Retinal pigment epithelial cell (primary cell): Measurements from ENCODE around the gene C19orf85.

Experiments used
- DNase-seq: peaks from one replicate; pipeline ENCODE4 v3.0.0-alpha.2; 2010; ENCODE audit warnings: low read depth
- H3K4me3 ChIP-seq: 2 replicates; pipeline ENCODE4 v1.5.1; 2011; ENCODE audit warnings: mild to moderate bottlenecking, low read length, control low read depth, moderate library complexity
- TF ChIP-seq, protein P1 (sequence below): conservative IDR thresholded peaks from 2 replicates; pipeline ENCODE4 v1.5.1; 2011; ENCODE audit warnings: low read depth, low read length, control low read depth, inconsistent platforms

C19orf85 gene

GRCh38 chr19:55447421-55448174 is 17.0 kb downstream of the C19orf85 start:
- no peak for DNase-seq
- TF ChIP-seq, protein P1, sequence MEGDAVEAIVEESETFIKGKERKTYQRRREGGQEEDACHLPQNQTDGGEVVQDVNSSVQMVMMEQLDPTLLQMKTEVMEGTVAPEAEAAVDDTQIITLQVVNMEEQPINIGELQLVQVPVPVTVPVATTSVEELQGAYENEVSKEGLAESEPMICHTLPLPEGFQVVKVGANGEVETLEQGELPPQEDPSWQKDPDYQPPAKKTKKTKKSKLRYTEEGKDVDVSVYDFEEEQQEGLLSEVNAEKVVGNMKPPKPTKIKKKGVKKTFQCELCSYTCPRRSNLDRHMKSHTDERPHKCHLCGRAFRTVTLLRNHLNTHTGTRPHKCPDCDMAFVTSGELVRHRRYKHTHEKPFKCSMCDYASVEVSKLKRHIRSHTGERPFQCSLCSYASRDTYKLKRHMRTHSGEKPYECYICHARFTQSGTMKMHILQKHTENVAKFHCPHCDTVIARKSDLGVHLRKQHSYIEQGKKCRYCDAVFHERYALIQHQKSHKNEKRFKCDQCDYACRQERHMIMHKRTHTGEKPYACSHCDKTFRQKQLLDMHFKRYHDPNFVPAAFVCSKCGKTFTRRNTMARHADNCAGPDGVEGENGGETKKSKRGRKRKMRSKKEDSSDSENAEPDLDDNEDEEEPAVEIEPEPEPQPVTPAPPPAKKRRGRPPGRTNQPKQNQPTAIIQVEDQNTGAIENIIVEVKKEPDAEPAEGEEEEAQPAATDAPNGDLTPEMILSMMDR, result no peak
- H3K4me3 ChIP-seq, result no peak overlapping the region

DNA sequence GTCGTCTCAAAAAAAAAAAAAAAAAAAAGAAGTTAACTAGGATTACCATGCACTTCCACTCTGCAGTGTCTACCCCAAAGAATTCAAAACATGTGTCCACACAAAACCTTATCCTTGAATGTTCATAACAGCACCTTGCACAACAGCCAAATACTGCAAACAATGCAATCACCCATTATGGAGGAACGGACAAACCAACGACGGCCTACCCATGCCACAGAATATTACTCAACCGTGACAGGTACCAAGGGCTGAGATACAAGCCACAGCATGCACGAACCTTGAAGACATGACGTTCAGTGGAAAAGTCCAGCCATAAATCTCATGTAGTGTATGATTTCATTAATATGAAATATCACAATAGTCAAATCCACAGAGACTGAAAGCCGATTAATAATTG is 18.5 kb downstream of the C19orf85 start:
- DNase-seq, result no peak
- H3K4me3 ChIP-seq, result no peak overlapping the region
- TF ChIP-seq, protein P1, result no peak

DNA sequence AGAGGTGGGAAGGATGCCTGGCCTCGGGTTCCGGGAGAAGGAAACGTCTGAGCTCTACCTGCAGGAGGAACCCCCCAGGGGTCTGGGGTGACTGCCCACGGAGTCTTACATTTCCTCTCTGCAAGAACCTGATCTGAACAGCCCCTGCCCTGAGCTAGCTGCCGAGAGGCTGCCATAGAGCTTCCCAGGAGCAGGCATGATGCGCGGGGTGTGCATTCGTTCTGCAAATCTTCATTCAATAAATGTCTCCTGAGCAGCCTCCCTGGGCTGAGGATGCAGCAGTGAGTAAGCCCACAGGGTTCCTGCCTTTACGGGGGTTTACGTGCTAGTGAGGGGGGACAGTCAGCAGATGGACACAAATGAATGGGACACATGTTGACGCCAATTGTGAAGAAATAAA is 19.9 kb downstream of the C19orf85 start:
- TF ChIP-seq, protein P1, result no peak
- no peak overlapping the region for H3K4me3 ChIP-seq
- DNase-seq, result no peak

DNA sequence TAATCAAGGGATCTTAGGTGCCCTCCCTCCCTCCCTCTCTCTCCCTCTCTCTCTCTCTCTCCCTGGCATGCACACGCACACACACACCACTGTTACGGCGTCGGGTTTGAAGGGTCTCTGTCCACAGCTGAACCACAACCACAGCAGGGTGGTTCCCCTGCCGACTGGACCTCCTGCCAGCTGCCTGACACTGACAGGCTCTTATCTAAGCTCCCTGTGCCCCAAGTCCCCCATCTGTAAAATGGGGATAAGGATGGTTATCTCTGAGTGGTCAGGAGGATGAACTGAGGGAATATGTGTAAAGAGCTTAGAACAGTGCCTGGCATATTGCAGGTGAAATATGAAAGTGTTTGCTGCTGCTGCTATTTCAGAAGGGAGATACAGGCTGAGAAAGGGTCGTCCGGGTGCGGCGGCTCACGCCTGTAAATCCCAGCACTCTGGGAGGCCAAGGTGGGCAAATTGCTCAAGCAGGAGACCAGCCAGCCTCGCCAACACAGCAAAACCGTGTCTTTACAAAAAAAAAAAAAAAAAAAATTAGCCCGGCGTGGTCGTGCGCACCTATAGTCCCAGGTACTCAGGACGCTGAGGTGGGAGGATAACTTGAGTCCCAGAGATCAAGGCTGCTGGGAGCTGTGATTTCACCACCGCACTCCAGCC is 20.6 kb downstream of the C19orf85 start:
- TF ChIP-seq, protein P1, result no peak
- H3K4me3 ChIP-seq, result no peak overlapping the region

DNA sequence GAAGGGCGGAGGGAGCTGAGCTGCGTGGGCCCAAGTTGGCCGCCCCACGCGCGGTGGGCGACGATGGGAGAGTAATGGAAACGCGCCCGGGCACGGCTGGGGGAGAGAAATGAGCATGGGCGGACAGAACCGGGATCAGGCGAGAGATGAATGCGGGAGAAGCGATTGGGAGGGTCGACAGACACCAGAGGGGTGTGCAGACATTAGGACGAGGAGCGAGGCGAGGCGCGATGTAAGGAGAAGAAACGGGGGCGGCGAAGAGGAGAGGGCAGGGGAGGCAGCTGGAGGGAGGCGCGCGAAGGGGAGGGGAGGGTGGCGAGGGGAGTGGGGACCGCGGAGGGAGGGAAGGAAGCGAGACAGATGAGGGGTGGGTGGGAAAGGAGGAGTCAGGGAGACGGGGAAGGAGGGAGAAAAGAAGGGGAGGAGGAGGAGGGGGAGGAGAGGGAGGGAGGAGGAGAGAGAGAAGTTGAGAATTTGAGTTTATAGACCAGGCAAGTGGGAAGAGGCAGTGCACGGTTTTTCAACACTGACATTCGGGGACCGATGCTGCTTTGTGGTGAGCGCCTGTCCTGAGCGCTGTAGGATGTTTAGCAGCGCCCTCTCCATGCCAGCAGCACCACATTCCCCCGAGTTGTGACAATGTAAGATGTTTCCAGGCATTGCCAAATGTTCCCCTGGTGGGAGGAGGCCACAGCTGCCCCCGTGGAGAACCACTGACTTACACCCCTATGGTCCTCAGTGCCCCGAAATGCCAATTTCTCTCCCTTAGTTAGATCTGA is 21.3 kb downstream of the C19orf85 start, which contains the start of gene SHISA7:
Gene SHISA7 (minus strand): TSS at position 256 of the 779 bp plus-strand sequence. CDS start 437 bp downstream, outside the sequence.
- no peak within 1 kb of the TSS for H3K4me3 ChIP-seq
- DNase-seq, result no peak
- TF ChIP-seq, protein P1, result no peak

More for the DNA sequence above, 20.6 kb downstream of the C19orf85 start:
- no peak for DNase-seq

GRCh38 chr19:55442372-55442961 is 22.1 kb downstream of the C19orf85 start:
- no peak for DNase-seq
- H3K4me3 ChIP-seq, result no peak overlapping the region
- TF ChIP-seq, protein P1, result no peak
